HepG2 (cell line): ENCODE data around the gene CPPED1. TPM values are rescaled to one million over a fixed set of nuclear protein-coding genes. Genes with fewer than 3 reads are reported as not detected.
A peak's percentile ranks its signal among the peaks of the same experiment; 100 is the strongest.

Source experiments
- CBX5 ChIP-seq: sonication (generic); formaldehyde crosslinking; IDR thresholded peaks from 2 replicates; pipeline ENCODE4 v1.4.0; 2020; ENCODE audit warnings: missing genetic modification reagents, borderline replicate concordance
- DNMT1 ChIP-seq: sonication (generic); formaldehyde crosslinking; IDR thresholded peaks from 2 replicates; pipeline ENCODE4 v1.5.1; 2020; ENCODE audit warnings: mild to moderate bottlenecking, missing genetic modification reagents
- DPF2 ChIP-seq: sonication (generic); formaldehyde crosslinking; IDR thresholded peaks from 2 replicates; pipeline ENCODE4 v1.4.0; 2020; ENCODE audit warnings: mild to moderate bottlenecking, low read depth, missing genetic modification reagents, borderline replicate concordance
- DR1 ChIP-seq: sonication (generic); formaldehyde crosslinking; IDR thresholded peaks from 2 replicates; pipeline ENCODE4 v1.8.0; 2021; ENCODE audit warnings: mild to moderate bottlenecking, missing genetic modification reagents, inconsistent platforms
- HHEX ChIP-seq: IDR thresholded peaks from 2 replicates; pipeline ENCODE4 v1.6.1; 2016; ENCODE audit warnings: control low read depth
- IRF2 ChIP-seq: IDR thresholded peaks from 2 replicates; pipeline ENCODE4 v1.6.1; 2018; ENCODE audit warnings: missing genetic modification reagents, missing compliant biosample characterization
- NR2F2 ChIP-seq: IDR thresholded peaks from 2 replicates; pipeline ENCODE4 v1.6.1; 2012; ENCODE audit warnings: low read depth, inconsistent platforms, borderline replicate concordance
- PHB2 ChIP-seq: fragments of 450-650 bp; IDR thresholded peaks from 2 replicates; pipeline ENCODE4 v1.6.1; 2018; ENCODE audit not compliant: partially characterized antibody
- RFX1 ChIP-seq: fragments of 450-650 bp; IDR thresholded peaks from 2 replicates; pipeline ENCODE4 v1.6.1; 2017
- SALL1 ChIP-seq: sonication (generic); formaldehyde crosslinking; IDR thresholded peaks from 2 replicates; pipeline ENCODE4 v1.8.0; 2022; ENCODE audit warnings: mild to moderate bottlenecking, missing genetic modification reagents
- SMYD3 ChIP-seq: sonication (generic); formaldehyde crosslinking; IDR thresholded peaks from 2 replicates; pipeline ENCODE4 v1.8.1; 2023; ENCODE audit warnings: mild to moderate bottlenecking, missing genetic modification reagents
- SOX13 ChIP-seq, 3 experiments: fragments of 450-650 bp in 1 of 3; sonication (generic) in 1 of 3; formaldehyde crosslinking in 1 of 3; IDR thresholded peaks in 2 of 3; conservative IDR thresholded peaks in 1 of 3; 2 replicates each; pipeline versions ENCODE4 v1.5.0 to v1.6.1; 2016 to 2020; ENCODE audit warnings: antibody characterized with exemption in 1 of 3, mild to moderate bottlenecking in 1 of 3, missing compliant biosample characterization in 1 of 3, missing genetic modification reagents in 1 of 3, moderate library complexity in 1 of 3
- SP140L ChIP-seq: sonication (generic); formaldehyde crosslinking; IDR thresholded peaks from 2 replicates; pipeline ENCODE4 v1.4.0; 2020; ENCODE audit warnings: missing genetic modification reagents, borderline replicate concordance
- TCF12 ChIP-seq, 2 experiments: fragments of 450-650 bp in 1 of 2; sonication (generic) in 1 of 2; formaldehyde crosslinking in 1 of 2; IDR thresholded peaks; 2 replicates each; pipeline versions ENCODE4 v1.6.1 to v1.8.0; 2017 to 2022; ENCODE audit warnings: antibody characterized with exemption in 1 of 2, mild to moderate bottlenecking in 1 of 2, missing genetic modification reagents in 1 of 2, moderate library complexity in 1 of 2
- THAP11 ChIP-seq: IDR thresholded peaks from 2 replicates; pipeline ENCODE4 v1.6.1; 2016; ENCODE audit warnings: missing biosample characterization, missing genetic modification reagents
- TMF1 ChIP-seq: sonication (generic); formaldehyde crosslinking; IDR thresholded peaks from 2 replicates; pipeline ENCODE4 v1.8.1; 2022; ENCODE audit warnings: low read depth, missing genetic modification reagents
- ZBTB20 ChIP-seq: sonication (generic); formaldehyde crosslinking; IDR thresholded peaks from 2 replicates; pipeline ENCODE4 v1.8.1; 2023; ENCODE audit warnings: missing genetic modification reagents, low read depth, mild to moderate bottlenecking, borderline replicate concordance
- ZBTB21 ChIP-seq: sonication (generic); formaldehyde crosslinking; IDR thresholded peaks from 2 replicates; pipeline ENCODE4 v1.4.0; 2020; ENCODE audit warnings: missing genetic modification reagents
- ZMYM2 ChIP-seq: sonication (generic); formaldehyde crosslinking; IDR thresholded peaks from 2 replicates; pipeline ENCODE4 v1.8.0; 2022; ENCODE audit warnings: mild to moderate bottlenecking, missing genetic modification reagents
- ZNF256 ChIP-seq: sonication (generic); formaldehyde crosslinking; conservative IDR thresholded peaks from 2 replicates; pipeline ENCODE4 v1.4.0; 2020; ENCODE audit warnings: missing genetic modification reagents
- ZNF260 ChIP-seq: sonication (generic); formaldehyde crosslinking; IDR thresholded peaks from 2 replicates; pipeline ENCODE4 v1.4.0; 2020; ENCODE audit warnings: missing genetic modification reagents, low read depth, mild to moderate bottlenecking, borderline replicate concordance
- ZNF264 ChIP-seq: sonication (generic); formaldehyde crosslinking; IDR thresholded peaks from 2 replicates; pipeline ENCODE4 v1.4.0; 2020; ENCODE audit warnings: missing genetic modification reagents
- ZNF598 ChIP-seq: sonication (generic); formaldehyde crosslinking; IDR thresholded peaks from 2 replicates; pipeline ENCODE4 v1.5.1; 2020; ENCODE audit warnings: mild to moderate bottlenecking, missing genetic modification reagents, borderline replicate concordance
- ZNF788 ChIP-seq: sonication (generic); formaldehyde crosslinking; IDR thresholded peaks from 2 replicates; pipeline ENCODE4 v1.5.0; 2020; ENCODE audit warnings: mild to moderate bottlenecking, missing genetic modification reagents, borderline replicate concordance
- polyA plus RNA-seq, 8 experiments: library from polyadenylated mRNA; depleted of rRNA in 3 of 8; stranded (reverse) in 7 of 8; unstranded in 1 of 8; fragments of >200 nt; fragmentation: Illumina TruSeq in 4 of 8; extraction: Trizol in 4 of 8; gene quantifications; 2 replicates each; pipeline versions ENCODE4 v1.2.1 to v1.2.3, GENCODE V29; 2011 to 2016; ENCODE audit warnings: low read depth in 4 of 8, missing spikeins in 1 of 8, mixed read lengths in 1 of 8; ENCODE audit not compliant: insufficient read depth in 1 of 8
- total RNA-seq, 5 experiments: library from RNA; depleted of rRNA; stranded (reverse); fragments of >200 nt; fragmentation: Illumina TruSeq; extraction: Trizol; gene quantifications; 2 replicates each; pipeline ENCODE4 v1.2.3, GENCODE V29; 2016; ENCODE audit warnings: low read depth in 1 of 5
- TF ChIP-seq, protein P1 (sequence below): sonication (generic); formaldehyde crosslinking; IDR thresholded peaks from 2 replicates; pipeline ENCODE4 v1.4.0; 2020; ENCODE audit warnings: mild to moderate bottlenecking, missing genetic modification reagents
- TF ChIP-seq, protein P2 (sequence below): sonication (generic); formaldehyde crosslinking; IDR thresholded peaks from 2 replicates; pipeline ENCODE4 v1.4.0; 2020; ENCODE audit warnings: missing genetic modification reagents

The CPPED1 gene
- total and polyA plus RNA-seq, 2 of the 13 experiments (the other 11 are each of a cell fraction or from before 2014, with no cell fraction given) = 66.6 to 71.3 TPM

GRCh38 chr16:12613992-12614661, 189.6 kb downstream of the CPPED1 start (continued):
- TF ChIP-seq, protein P1, sequence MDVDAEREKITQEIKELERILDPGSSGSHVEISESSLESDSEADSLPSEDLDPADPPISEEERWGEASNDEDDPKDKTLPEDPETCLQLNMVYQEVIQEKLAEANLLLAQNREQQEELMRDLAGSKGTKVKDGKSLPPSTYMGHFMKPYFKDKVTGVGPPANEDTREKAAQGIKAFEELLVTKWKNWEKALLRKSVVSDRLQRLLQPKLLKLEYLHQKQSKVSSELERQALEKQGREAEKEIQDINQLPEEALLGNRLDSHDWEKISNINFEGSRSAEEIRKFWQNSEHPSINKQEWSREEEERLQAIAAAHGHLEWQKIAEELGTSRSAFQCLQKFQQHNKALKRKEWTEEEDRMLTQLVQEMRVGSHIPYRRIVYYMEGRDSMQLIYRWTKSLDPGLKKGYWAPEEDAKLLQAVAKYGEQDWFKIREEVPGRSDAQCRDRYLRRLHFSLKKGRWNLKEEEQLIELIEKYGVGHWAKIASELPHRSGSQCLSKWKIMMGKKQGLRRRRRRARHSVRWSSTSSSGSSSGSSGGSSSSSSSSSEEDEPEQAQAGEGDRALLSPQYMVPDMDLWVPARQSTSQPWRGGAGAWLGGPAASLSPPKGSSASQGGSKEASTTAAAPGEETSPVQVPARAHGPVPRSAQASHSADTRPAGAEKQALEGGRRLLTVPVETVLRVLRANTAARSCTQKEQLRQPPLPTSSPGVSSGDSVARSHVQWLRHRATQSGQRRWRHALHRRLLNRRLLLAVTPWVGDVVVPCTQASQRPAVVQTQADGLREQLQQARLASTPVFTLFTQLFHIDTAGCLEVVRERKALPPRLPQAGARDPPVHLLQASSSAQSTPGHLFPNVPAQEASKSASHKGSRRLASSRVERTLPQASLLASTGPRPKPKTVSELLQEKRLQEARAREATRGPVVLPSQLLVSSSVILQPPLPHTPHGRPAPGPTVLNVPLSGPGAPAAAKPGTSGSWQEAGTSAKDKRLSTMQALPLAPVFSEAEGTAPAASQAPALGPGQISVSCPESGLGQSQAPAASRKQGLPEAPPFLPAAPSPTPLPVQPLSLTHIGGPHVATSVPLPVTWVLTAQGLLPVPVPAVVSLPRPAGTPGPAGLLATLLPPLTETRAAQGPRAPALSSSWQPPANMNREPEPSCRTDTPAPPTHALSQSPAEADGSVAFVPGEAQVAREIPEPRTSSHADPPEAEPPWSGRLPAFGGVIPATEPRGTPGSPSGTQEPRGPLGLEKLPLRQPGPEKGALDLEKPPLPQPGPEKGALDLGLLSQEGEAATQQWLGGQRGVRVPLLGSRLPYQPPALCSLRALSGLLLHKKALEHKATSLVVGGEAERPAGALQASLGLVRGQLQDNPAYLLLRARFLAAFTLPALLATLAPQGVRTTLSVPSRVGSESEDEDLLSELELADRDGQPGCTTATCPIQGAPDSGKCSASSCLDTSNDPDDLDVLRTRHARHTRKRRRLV (CRISPR knock-in tag) = no peak
- no peak for TF ChIP-seq HHEX (CRISPR knock-in tag)
- TF ChIP-seq ZNF260 = no peak
- no peak for TF ChIP-seq TMF1 (CRISPR knock-in tag)
- no peak for TF ChIP-seq RFX1
- TF ChIP-seq THAP11 (CRISPR knock-in tag) = no peak
- TF ChIP-seq DR1 = no peak
- TF ChIP-seq ZMYM2 (CRISPR knock-in tag) = no peak; the same call in 1 of the 2 replicates
- peak; percentile 14; the same call in 1 of the 2 replicates for TF ChIP-seq DPF2
- TF ChIP-seq ZNF788 (CRISPR knock-in tag) = 0 out of 2 replicates have a peak, but pooled peaks have one; percentile 8
- TF ChIP-seq ZBTB21 (CRISPR knock-in tag) = no peak
- no peak for TF ChIP-seq IRF2 (CRISPR knock-in tag)
- TF ChIP-seq SMYD3 = no peak; the same call in 1 of the 2 replicates
- TF ChIP-seq CBX5 (CRISPR knock-in tag) = no peak
- 0 out of 2 replicates have a peak, but pooled peaks have one; percentile 20 for TF ChIP-seq ZNF598 (CRISPR knock-in tag)
- TF ChIP-seq SP140L (CRISPR knock-in tag) = no peak
- TF ChIP-seq SALL1 (CRISPR knock-in tag) = no peak
- TF ChIP-seq ZNF264 (CRISPR knock-in tag) = no peak
- TF ChIP-seq DNMT1 = no peak
- no peak for TF ChIP-seq TCF12 (IDR thresholded peaks at IDR 0.05)
- TF ChIP-seq TCF12 (CRISPR knock-in tag; IDR thresholded peaks at IDR 0.05) = no peak
- TF ChIP-seq, protein P2, sequence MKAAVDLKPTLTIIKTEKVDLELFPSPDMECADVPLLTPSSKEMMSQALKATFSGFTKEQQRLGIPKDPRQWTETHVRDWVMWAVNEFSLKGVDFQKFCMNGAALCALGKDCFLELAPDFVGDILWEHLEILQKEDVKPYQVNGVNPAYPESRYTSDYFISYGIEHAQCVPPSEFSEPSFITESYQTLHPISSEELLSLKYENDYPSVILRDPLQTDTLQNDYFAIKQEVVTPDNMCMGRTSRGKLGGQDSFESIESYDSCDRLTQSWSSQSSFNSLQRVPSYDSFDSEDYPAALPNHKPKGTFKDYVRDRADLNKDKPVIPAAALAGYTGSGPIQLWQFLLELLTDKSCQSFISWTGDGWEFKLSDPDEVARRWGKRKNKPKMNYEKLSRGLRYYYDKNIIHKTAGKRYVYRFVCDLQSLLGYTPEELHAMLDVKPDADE = no peak
- no peak for TF ChIP-seq ZNF256
- TF ChIP-seq PHB2 = no peak
- no peak for TF ChIP-seq ZBTB20 (CRISPR knock-in tag)
- no peak for TF ChIP-seq SOX13 (IDR thresholded peaks at IDR 0.05)
- 0 out of 4 replicates have a peak, but pooled peaks of 1 of the 2 experiments have one; percentile 44 for TF ChIP-seq SOX13 (CRISPR knock-in tag; conservative IDR thresholded peaks at IDR 0.05 in 1 of 2, IDR thresholded peaks at IDR 0.05 in 1 of 2)
- TF ChIP-seq NR2F2 = no peak
